Neutrophil (primary cell): ENCODE data around the gene NUMB.
"Not testable (repeated sequence)": the region's sequence is repeated elsewhere in the genome, so short reads cannot be mapped to it uniquely, and the experiment has no call there.

Experiments
- H3K27ac ChIP-seq: fragments of 200-600 bp; sonication (generic); 2 replicates; pipeline ENCODE4 v1.5.1; 2016; ENCODE audit warnings: mild to moderate bottlenecking, moderate library complexity
- H3K27me3 ChIP-seq: fragments of 200-600 bp; sonication (generic); 2 replicates; pipeline ENCODE4 v1.6.0; 2016; ENCODE audit warnings: mild to moderate bottlenecking
- H3K36me3 ChIP-seq: fragments of 200-600 bp; sonication (generic); 2 replicates; pipeline ENCODE4 v1.5.1; 2017
- H3K4me1 ChIP-seq, 2 experiments: fragments of 200-600 bp in 1 of 2; sonication (generic) in 1 of 2; 1 replicate in 1 of 2; 2 replicates in 1 of 2; pipeline versions ENCODE4 v1.5.1 to v1.6.1; 2013 to 2016; ENCODE audit warnings: low read depth in 1 of 2, low read length in 1 of 2, mild to moderate bottlenecking in 1 of 2, moderate library complexity in 1 of 2; ENCODE audit not compliant: control insufficient read depth in 1 of 2, insufficient read depth in 1 of 2
- H3K4me3 ChIP-seq, 2 experiments: fragments of 200-600 bp in 1 of 2; sonication (generic) in 1 of 2; 1 replicate in 1 of 2; 2 replicates in 1 of 2; pipeline ENCODE4 v1.5.1; 2013 to 2016; ENCODE audit warnings: low read depth in 1 of 2, low read length in 1 of 2, mild to moderate bottlenecking in 1 of 2, moderate library complexity in 1 of 2
- H3K9me3 ChIP-seq: fragments of 200-600 bp; sonication (generic); 2 replicates; pipeline ENCODE4 v1.5.1; 2016
- TF ChIP-seq, protein P1 (sequence below): fragments of 200-600 bp; sonication (generic); IDR thresholded peaks from 2 replicates; pipeline ENCODE4 v1.5.1; 2016; ENCODE audit warnings: antibody characterized with exemption

Gene NUMB

DNA sequence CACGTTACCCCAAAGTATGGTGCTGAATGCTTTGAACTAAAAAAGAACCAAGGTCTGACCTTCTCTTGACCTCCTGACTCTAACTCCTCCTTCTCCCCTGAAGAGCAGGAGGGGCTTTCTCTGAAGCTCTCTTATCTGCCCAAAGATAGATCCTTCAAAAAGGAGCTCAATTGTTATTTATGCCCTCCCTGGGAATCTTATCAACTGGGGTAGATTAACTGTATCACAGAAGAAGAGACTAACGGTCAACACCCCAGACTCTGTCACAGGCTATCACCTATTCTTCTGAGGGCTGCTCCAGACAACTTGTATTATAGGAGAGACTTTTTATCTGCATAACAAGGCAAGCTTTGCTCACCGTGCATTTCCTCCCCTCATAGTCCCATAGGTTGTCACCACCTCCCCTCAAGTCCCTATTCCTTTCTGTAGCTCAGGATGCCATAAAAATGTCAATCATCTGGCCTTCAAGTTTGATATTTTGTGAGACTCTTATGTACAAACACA lies 134.4 kb downstream of the NUMB start:
- H3K27ac ChIP-seq, result no peak overlapping the region
- H3K4me1 ChIP-seq, result no peaks in the 10 kb centered on the region
- H3K27me3 ChIP-seq, result no peaks in the 10 kb centered on the region
- H3K4me3 ChIP-seq, result no peak overlapping the region
- TF ChIP-seq, protein P1, sequence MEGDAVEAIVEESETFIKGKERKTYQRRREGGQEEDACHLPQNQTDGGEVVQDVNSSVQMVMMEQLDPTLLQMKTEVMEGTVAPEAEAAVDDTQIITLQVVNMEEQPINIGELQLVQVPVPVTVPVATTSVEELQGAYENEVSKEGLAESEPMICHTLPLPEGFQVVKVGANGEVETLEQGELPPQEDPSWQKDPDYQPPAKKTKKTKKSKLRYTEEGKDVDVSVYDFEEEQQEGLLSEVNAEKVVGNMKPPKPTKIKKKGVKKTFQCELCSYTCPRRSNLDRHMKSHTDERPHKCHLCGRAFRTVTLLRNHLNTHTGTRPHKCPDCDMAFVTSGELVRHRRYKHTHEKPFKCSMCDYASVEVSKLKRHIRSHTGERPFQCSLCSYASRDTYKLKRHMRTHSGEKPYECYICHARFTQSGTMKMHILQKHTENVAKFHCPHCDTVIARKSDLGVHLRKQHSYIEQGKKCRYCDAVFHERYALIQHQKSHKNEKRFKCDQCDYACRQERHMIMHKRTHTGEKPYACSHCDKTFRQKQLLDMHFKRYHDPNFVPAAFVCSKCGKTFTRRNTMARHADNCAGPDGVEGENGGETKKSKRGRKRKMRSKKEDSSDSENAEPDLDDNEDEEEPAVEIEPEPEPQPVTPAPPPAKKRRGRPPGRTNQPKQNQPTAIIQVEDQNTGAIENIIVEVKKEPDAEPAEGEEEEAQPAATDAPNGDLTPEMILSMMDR, result no peak
- H3K9me3 ChIP-seq, result no peaks in the 10 kb centered on the region
- peaks cover 28% of the 10 kb centered on the region for H3K36me3 ChIP-seq

DNA sequence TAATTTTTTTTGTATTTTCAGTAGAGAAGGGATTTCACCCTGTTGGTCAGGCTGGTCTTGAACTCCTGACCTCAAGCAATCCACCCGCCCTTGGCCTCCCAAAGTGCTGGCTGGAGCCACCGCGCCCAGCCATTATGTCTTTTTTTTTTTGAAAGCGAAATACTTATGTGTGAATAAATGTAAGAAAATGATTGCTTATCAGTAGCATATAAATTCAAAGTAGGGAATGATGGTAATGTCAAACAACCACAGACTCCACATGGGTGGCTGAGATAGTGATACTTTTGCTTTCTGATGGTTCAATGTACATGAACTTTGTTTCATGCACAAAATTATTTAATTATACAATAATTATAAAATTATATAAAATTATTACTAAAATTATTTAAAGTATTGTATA lies 145.2 kb downstream of the NUMB start:
- Histone ChIP-seq H3K4me1 (peaks cover 23 to 26% of the 10 kb centered on the region in 2 experiments), H3K4me3 (no peak overlapping the region), H3K9me3 (no peaks in the 10 kb centered on the region), H3K27ac (no peak overlapping the region), H3K36me3 (peaks cover 20% of the 10 kb centered on the region), H3K27me3 (no peaks in the 10 kb centered on the region)
- TF ChIP-seq, protein P1, result no peak

DNA sequence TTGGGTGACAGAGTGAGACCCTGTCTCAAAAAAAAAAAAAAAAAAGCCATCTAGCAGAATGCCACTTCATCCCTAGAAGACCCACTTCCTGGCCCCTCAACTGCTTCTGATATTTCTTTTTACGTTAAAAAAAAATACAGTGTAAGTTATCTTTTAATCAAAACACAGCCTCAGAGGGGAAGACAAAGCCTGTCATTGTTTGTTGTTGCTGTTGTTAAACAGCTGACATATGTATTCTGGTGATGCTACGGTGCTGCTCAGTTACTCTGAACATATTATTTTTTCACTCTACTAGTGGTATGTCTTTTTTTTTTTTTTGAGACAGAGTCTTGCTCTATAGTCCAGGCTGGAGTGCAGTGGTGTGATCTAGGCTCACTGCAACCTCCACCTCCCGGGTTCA lies 145.7 kb downstream of the NUMB start:
- Histone ChIP-seq H3K36me3 (peaks cover 20% of the 10 kb centered on the region), H3K4me1 (peaks cover 23 to 26% of the 10 kb centered on the region in 2 experiments), H3K27me3 (no peaks in the 10 kb centered on the region), H3K9me3 (no peaks in the 10 kb centered on the region), H3K27ac (no peak overlapping the region), H3K4me3 (no peak overlapping the region)
- TF ChIP-seq, protein P1, result no peak

DNA sequence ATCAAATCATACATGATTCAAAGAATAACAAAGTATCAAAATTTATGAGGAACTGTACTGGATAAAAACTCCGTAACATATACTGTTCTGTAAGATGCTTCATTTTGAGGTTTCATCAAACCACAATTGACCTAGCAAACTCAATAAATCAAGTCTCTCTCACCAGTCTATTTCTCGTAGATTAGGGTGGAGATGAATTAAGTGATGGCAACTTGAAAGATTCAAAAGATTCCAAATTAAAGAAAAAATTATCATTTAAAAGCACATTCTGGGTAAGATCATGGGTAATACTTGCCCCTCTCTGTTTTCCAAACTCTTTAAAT lies 146.7 kb downstream of the NUMB start:
- TF ChIP-seq, protein P1, result no peak
- Histone ChIP-seq H3K27ac (peak overlapping the region; percentile 66), H3K36me3 (peaks cover 20% of the 10 kb centered on the region), H3K4me3 (peak overlapping the region in 1 of 2 experiments; percentile 6), H3K27me3 (no peaks in the 10 kb centered on the region), H3K4me1 (peaks cover 23 to 26% of the 10 kb centered on the region in 2 experiments), H3K9me3 (no peaks in the 10 kb centered on the region)

DNA sequence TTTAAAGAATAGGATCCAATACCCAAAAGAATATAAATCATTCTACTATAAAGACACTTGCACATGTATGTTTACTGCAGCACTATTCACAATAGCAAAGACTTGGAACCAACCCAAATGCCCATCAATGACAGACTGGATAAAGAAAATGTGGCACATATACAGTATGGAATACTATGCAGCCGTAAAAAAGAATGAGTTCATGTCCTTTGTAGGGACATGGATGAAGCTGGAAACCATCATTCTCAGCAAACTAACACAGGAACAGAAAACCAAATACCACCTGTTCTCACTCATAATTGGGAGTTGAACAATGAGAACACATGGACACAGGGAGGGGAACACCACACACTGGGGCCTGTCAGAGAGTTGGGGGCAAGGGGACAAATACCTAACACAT lies 149.1 kb downstream of the NUMB start:
- H3K9me3 ChIP-seq, H3K27ac ChIP-seq, H3K36me3 ChIP-seq, H3K27me3 ChIP-seq, H3K4me3 ChIP-seq: not testable (repeated sequence)
- peaks cover 23 to 26% of the 10 kb centered on the region in 2 experiments for H3K4me1 ChIP-seq

DNA sequence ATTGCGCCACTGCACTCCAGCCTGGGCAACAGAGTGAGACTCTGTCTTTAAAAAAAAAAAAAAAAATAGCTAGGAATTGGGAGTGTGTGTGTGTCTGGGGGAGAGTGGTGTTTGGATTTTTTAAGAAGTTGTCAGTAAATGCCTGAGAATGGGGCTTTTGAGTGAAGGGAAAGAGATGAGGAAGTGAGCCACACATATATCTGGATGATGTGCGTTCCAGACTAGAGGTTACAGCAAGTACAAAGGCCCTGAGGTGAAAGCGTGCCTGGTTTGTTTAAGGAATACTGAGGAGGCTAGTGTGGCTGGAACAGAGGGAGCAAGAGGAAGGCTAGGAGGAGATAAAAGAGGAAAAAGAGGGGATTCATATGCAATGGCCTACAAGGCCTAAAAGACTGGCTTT lies 151.1 kb downstream of the NUMB start:
- peaks cover 23 to 24% of the 10 kb centered on the region in 2 experiments for H3K4me1 ChIP-seq
- TF ChIP-seq, protein P1, result no peak

More for the DNA sequence above, 151.1 kb downstream of the NUMB start:
- H3K27me3 ChIP-seq, result no peaks in the 10 kb centered on the region
- H3K4me3 ChIP-seq, result no peak overlapping the region
- H3K36me3 ChIP-seq, result peaks cover 9% of the 10 kb centered on the region
- H3K9me3 ChIP-seq, result no peaks in the 10 kb centered on the region
- no peak overlapping the region for H3K27ac ChIP-seq
